ENCODE measurements around the gene FEN1. TPM values are rescaled to one million over a fixed set of nuclear protein-coding genes. Genes with fewer than 3 reads are reported as not detected.

Gene FEN1
- total and polyA plus RNA-seq, 2 donors (not counting 1 experiment from before 2014, with no cell fraction given), result 3.8 to 14.0 TPM

- no peak for TF ChIP-seq EZH2 (IDR thresholded peaks at IDR 0.05; ENCODE audit: low read length, missing control alignments)
- TF ChIP-seq, protein P1, sequence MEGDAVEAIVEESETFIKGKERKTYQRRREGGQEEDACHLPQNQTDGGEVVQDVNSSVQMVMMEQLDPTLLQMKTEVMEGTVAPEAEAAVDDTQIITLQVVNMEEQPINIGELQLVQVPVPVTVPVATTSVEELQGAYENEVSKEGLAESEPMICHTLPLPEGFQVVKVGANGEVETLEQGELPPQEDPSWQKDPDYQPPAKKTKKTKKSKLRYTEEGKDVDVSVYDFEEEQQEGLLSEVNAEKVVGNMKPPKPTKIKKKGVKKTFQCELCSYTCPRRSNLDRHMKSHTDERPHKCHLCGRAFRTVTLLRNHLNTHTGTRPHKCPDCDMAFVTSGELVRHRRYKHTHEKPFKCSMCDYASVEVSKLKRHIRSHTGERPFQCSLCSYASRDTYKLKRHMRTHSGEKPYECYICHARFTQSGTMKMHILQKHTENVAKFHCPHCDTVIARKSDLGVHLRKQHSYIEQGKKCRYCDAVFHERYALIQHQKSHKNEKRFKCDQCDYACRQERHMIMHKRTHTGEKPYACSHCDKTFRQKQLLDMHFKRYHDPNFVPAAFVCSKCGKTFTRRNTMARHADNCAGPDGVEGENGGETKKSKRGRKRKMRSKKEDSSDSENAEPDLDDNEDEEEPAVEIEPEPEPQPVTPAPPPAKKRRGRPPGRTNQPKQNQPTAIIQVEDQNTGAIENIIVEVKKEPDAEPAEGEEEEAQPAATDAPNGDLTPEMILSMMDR (conservative IDR thresholded peaks at IDR 0.05 in 1 of 2, IDR thresholded peaks at IDR 0.05 in 1 of 2; ENCODE audit: low read depth in 1 of 2, low read length in 2 of 2), result no peak
- Histone ChIP-seq H3K4me2 (ENCODE audit: extremely low read depth, insufficient read depth, low read length) (peak overlapping the region; percentile 84), H3K4me1 (ENCODE audit: control insufficient read depth, extremely low read depth, insufficient read depth, low read length) (peaks cover 4% of the 10 kb centered on the region), H3K79me2 (ENCODE audit: control insufficient read depth, insufficient read depth, low read length) (peaks cover 66% of the 10 kb centered on the region), H3K9ac (ENCODE audit: insufficient read depth, low read length) (peak overlapping the region; percentile 98), H3K36me3 (ENCODE audit: control insufficient read depth, insufficient read depth, low read length) (peaks cover 12% of the 10 kb centered on the region), H4K20me1 (ENCODE audit: control insufficient read depth, extremely low read depth, insufficient read depth, low read length) (no peaks in the 10 kb centered on the region), H3K27ac (ENCODE audit: insufficient read depth, low read length) (peak overlapping the region; percentile 100), H3K9me3 (ENCODE audit: control insufficient read depth, insufficient read depth, low read depth, low read length) (no peaks in the 10 kb centered on the region), H3K27me3 (ENCODE audit: control insufficient read depth, insufficient read depth, low read length) (no peaks in the 10 kb centered on the region), H3K4me3 (replicated peaks in 1 of 4; ENCODE audit: control extremely low read depth in 1 of 4, insufficient read depth in 1 of 4, low read depth in 3 of 4, low read length in 4 of 4) (peak overlapping the region; percentile 78 to 100 (median 94)), H2AFZ (ENCODE audit: low read length) (peak overlapping the region; percentile 58)
- DNase-seq (ENCODE audit: low read depth in 2 of 2), result peak in 1 of 2 donors; percentile 8
Measured at GRCh38 chr11:61793083-61793828, 545 bp downstream of the FEN1 start.

GRCh38 chr11:61793829-61794204, 1.1 kb downstream of the FEN1 start:
- peak overlapping the region; percentile 84 for H3K4me2 ChIP-seq (ENCODE audit: extremely low read depth, insufficient read depth, low read length)
- peaks cover 12% of the 10 kb centered on the region for H3K36me3 ChIP-seq (ENCODE audit: control insufficient read depth, insufficient read depth, low read length)
- H3K9me3 ChIP-seq (ENCODE audit: control insufficient read depth, insufficient read depth, low read depth, low read length), result no peaks in the 10 kb centered on the region
- H2AFZ ChIP-seq (ENCODE audit: low read length), result no peak overlapping the region
- peak overlapping the region; percentile 100 for H3K27ac ChIP-seq (ENCODE audit: insufficient read depth, low read length)
- peak overlapping the region; percentile 98 for H3K9ac ChIP-seq (ENCODE audit: insufficient read depth, low read length)
- TF ChIP-seq EZH2 (IDR thresholded peaks at IDR 0.05; ENCODE audit: low read length, missing control alignments), result no peak
- TF ChIP-seq, protein P1 (conservative IDR thresholded peaks at IDR 0.05 in 1 of 2, IDR thresholded peaks at IDR 0.05 in 1 of 2; ENCODE audit: low read depth in 1 of 2, low read length in 2 of 2), result no peak
- no peaks in the 10 kb centered on the region for H4K20me1 ChIP-seq (ENCODE audit: control insufficient read depth, extremely low read depth, insufficient read depth, low read length)
- DNase-seq (ENCODE audit: low read depth in 2 of 2), result no peak
- peaks cover 4% of the 10 kb centered on the region for H3K4me1 ChIP-seq (ENCODE audit: control insufficient read depth, extremely low read depth, insufficient read depth, low read length)
- peak overlapping the region; percentile 78 to 100 (median 94) for H3K4me3 ChIP-seq (replicated peaks in 1 of 4; ENCODE audit: control extremely low read depth in 1 of 4, insufficient read depth in 1 of 4, low read depth in 3 of 4, low read length in 4 of 4)
- peaks cover 70% of the 10 kb centered on the region for H3K79me2 ChIP-seq (ENCODE audit: control insufficient read depth, insufficient read depth, low read length)
- H3K27me3 ChIP-seq (ENCODE audit: control insufficient read depth, insufficient read depth, low read length), result no peaks in the 10 kb centered on the region

GRCh38 chr11:61794579-61794978, 1.9 kb downstream of the FEN1 start:
- H3K4me2 ChIP-seq (ENCODE audit: extremely low read depth, insufficient read depth, low read length), result no peak overlapping the region
- H3K36me3 ChIP-seq (ENCODE audit: control insufficient read depth, insufficient read depth, low read length), result peaks cover 12% of the 10 kb centered on the region
- no peak overlapping the region for H3K4me3 ChIP-seq (replicated peaks in 1 of 4; ENCODE audit: control extremely low read depth in 1 of 4, insufficient read depth in 1 of 4, low read depth in 3 of 4, low read length in 4 of 4)
- no peak for DNase-seq (ENCODE audit: low read depth in 2 of 2)
- no peak overlapping the region for H2AFZ ChIP-seq (ENCODE audit: low read length)
- no peak overlapping the region for H3K27ac ChIP-seq (ENCODE audit: insufficient read depth, low read length)
- TF ChIP-seq, protein P1 (conservative IDR thresholded peaks at IDR 0.05 in 1 of 2, IDR thresholded peaks at IDR 0.05 in 1 of 2; ENCODE audit: low read depth in 1 of 2, low read length in 2 of 2), result no peak
- no peak for TF ChIP-seq EZH2 (IDR thresholded peaks at IDR 0.05; ENCODE audit: low read length, missing control alignments)
- H3K9me3 ChIP-seq (ENCODE audit: control insufficient read depth, insufficient read depth, low read depth, low read length), result no peaks in the 10 kb centered on the region
- no peaks in the 10 kb centered on the region for H4K20me1 ChIP-seq (ENCODE audit: control insufficient read depth, extremely low read depth, insufficient read depth, low read length)
- H3K9ac ChIP-seq (ENCODE audit: insufficient read depth, low read length), result no peak overlapping the region
- peaks cover 4% of the 10 kb centered on the region for H3K4me1 ChIP-seq (ENCODE audit: control insufficient read depth, extremely low read depth, insufficient read depth, low read length)
- no peaks in the 10 kb centered on the region for H3K27me3 ChIP-seq (ENCODE audit: control insufficient read depth, insufficient read depth, low read length)
- peaks cover 73% of the 10 kb centered on the region for H3K79me2 ChIP-seq (ENCODE audit: control insufficient read depth, insufficient read depth, low read length)

Data from fibroblast of lung (primary cell).